Measurements from ENCODE around the gene LRAT. TPM values are rescaled to one million over a fixed set of nuclear protein-coding genes. Genes with fewer than 3 reads are reported as not detected.
"Not testable (repeated sequence)": the region's sequence is repeated elsewhere in the genome, so short reads cannot be mapped to it uniquely, and the experiment has no call there.

LRAT gene
- total RNA-seq, result not detected

DNA sequence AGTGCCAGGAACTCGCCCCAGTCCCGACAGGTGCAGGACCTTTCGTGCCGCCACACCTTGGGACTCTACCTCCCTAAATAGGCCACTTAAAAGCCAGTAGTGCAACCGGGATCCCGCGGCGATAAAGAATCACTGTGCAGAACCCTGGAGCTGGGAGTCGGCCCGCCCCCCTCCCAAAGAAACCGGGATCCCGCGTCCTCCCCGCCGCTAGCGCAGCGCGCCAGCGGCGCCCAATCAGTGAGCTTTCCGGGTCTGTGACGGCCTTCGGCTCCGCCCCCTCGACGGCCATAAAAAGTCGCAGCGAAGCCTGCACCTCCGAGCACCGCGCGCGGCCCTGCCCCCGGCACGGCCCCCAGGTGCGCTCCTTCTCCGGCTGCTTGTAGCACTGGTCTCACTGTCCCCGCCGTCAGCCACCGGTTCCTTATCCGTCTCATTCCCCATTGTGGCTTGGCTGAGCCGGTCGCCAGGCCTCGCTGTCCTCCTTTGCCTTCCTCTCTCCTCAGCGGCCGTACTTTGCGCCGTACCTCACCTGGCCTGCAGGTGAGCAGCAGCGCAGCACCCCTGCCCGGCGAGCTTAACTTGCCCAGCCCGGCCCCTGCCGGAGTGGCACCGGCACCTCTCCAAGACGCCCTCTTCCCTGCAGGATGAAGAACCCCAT lies at the start of gene LRAT:
LRAT (plus strand) TSS at position 318 of the 658 bp plus-strand sequence; CDS start at position 645, 327 bp downstream.
- DNase-seq (ENCODE audit: low spot score in 2 of 2) (peak in 1 of 2 donors; percentile 58), ATAC-seq (peak; percentile 80 to 94)
- H3K9me3 Mint-ChIP-seq, result no peaks in the 10 kb centered on the region
- peaks cover 0 to 12% of the 10 kb centered on the region in 2 donors for H3K36me3 Mint-ChIP-seq
- H3K27ac Mint-ChIP-seq, result no peak within 1 kb of the TSS

- H3K27ac Mint-ChIP-seq, result no peak overlapping the region
- DNase-seq (ENCODE audit: low spot score in 2 of 2) (no peak), ATAC-seq (no peak)
- H3K36me3 Mint-ChIP-seq, result no peaks in the 10 kb centered on the region
- H3K9me3 Mint-ChIP-seq, result peaks cover 0 to 4% of the 10 kb centered on the region in 2 donors
These were observed 35.9 kb upstream of the LRAT start for GRCh38 chr4:154707877-154708276.

- Mint-ChIP-seq H3K27ac (no peak overlapping the region), H3K9me3 (no peaks in the 10 kb centered on the region)
- no peak for ATAC-seq
These were observed 34.2 kb upstream of the LRAT start for GRCh38 chr4:154709550-154709949.

DNA sequence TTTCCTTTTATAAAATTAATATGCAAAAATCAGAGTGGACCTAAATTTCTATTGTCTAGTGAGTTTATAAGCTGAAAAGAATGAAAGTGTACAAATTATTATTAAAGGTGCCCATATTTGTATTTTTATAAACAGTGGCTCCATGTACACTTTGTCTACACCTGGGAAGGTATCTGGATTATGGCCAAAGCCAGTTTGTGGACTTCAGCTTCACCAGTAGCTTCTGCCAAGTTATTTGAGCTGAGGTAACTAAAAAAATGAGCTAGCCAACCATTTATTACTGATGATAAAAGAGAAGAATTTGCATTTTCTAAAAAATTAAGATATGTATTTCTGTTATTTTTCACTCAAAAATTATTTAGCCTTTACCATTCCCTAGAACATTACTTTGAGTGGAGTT lies 32.3 kb upstream of the LRAT start:
- DNase-seq (ENCODE audit: low spot score in 2 of 2), result no peak
- ATAC-seq, result no peak
- Mint-ChIP-seq H3K36me3 (no peaks in the 10 kb centered on the region), H3K9me3 (no peaks in the 10 kb centered on the region), H3K27ac (no peak overlapping the region)

More at GRCh38 chr4:154709550-154709949, 34.2 kb upstream of the LRAT start:
- no peak for DNase-seq (ENCODE audit: low spot score in 2 of 2)
- H3K36me3 Mint-ChIP-seq, result no peaks in the 10 kb centered on the region

GRCh38 chr4:154714339-154715040 lies 29.3 kb upstream of the LRAT start:
- ATAC-seq, result no peak
- no peak for DNase-seq (ENCODE audit: low spot score in 2 of 2)
- Mint-ChIP-seq H3K36me3 (no peaks in the 10 kb centered on the region), H3K9me3 (no peaks in the 10 kb centered on the region), H3K27ac (no peak overlapping the region)

GRCh38 chr4:154719087-154719486 lies 24.7 kb upstream of the LRAT start:
- ATAC-seq (no peak), DNase-seq (ENCODE audit: low spot score in 2 of 2) (no peak)
- H3K9me3 Mint-ChIP-seq, result no peaks in the 10 kb centered on the region
- H3K27ac Mint-ChIP-seq, result no peak overlapping the region
- H3K36me3 Mint-ChIP-seq, result no peaks in the 10 kb centered on the region

GRCh38 chr4:154720123-154720522 lies 23.7 kb upstream of the LRAT start:
- H3K27ac Mint-ChIP-seq, result no peak overlapping the region
- H3K36me3 Mint-ChIP-seq, result no peaks in the 10 kb centered on the region
- DNase-seq (ENCODE audit: low spot score in 2 of 2), result no peak
- H3K9me3 Mint-ChIP-seq, result no peaks in the 10 kb centered on the region
- peak in 1 of 2 donors; percentile 98 for ATAC-seq

- Mint-ChIP-seq H3K9me3 (no peaks in the 10 kb centered on the region), H3K36me3 (no peaks in the 10 kb centered on the region), H3K27ac (peak overlapping the region in 1 of 2 donors; percentile 37)
- ATAC-seq, result no peak
- no peak for DNase-seq (ENCODE audit: low spot score in 2 of 2)
These were observed 23.1 kb upstream of the LRAT start for GRCh38 chr4:154720618-154721267.

DNA sequence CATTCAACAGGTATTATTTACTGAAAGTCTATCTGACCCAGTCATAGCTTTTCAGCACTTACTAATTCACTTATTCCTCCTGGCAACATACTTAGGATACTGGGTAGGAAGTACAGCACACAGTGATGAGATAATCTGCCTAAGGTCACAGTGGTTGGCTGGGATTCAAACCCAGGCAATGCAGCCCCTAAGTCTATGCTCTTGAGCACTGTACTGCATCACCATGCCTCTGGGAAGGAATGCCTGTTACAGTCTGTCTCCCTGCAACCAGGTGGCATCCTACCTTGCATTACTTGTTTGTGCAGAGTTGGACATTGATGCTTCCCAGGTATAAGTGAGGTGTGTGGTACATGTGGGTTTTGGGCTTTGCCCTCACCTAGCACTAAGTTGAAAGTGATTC lies 21.5 kb upstream of the LRAT start:
- H3K36me3 Mint-ChIP-seq, result no peaks in the 10 kb centered on the region
- H3K9me3 Mint-ChIP-seq, result no peaks in the 10 kb centered on the region
- no peak overlapping the region for H3K27ac Mint-ChIP-seq
- no peak for ATAC-seq
- no peak for DNase-seq (ENCODE audit: low spot score in 2 of 2)

- not testable (repeated sequence) for H3K9me3 Mint-ChIP-seq; DNase-seq (ENCODE audit: low spot score in 2 of 2); H3K36me3 Mint-ChIP-seq; H3K27ac Mint-ChIP-seq; ATAC-seq
These were observed 20.2 kb upstream of the LRAT start for GRCh38 chr4:154723601-154724000.

DNA sequence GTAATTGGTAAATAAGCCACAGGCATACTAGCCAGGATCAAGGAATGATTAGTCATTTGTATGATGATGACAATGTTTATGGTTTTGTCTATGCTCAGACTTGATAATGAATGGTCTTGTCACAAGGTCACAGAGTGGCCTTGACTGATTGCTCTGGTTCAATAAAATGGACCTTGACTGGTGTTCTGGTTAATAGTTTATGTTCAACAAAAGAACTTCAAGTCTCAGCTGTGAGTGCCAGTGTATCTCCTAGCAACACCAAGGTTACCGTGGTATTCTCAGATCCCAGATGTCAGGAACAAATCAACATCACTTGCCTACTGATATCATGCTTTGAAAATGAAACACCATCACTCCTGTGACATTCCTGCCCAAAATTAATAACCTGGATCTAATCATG lies 16.3 kb upstream of the LRAT start:
- no peak for ATAC-seq
- no peaks in the 10 kb centered on the region for H3K36me3 Mint-ChIP-seq

DNA sequence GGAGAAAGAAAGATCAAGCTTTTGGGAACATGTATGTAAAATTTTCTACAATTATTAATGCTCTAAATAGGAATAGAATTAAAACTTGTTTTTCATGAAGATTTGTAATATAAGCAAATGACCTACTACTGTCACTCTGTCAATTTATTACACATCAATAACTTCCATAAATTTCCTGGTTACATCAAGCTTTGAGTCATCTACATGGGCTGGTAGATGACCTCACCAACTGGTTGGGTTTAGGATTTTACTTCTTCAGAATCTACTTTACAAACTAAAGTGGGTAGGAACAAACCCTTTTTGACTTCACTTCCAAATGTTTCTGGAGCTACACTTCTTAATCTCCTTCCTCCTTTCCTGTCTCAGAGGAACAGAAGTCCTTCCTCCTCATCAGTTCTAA lies 12.0 kb upstream of the LRAT start:
- H3K27ac Mint-ChIP-seq, result no peak overlapping the region
- H3K36me3 Mint-ChIP-seq, result peaks cover 0 to 4% of the 10 kb centered on the region in 2 donors

More for the DNA sequence above, 16.3 kb upstream of the LRAT start:
- H3K27ac Mint-ChIP-seq, result no peak overlapping the region
- DNase-seq (ENCODE audit: low spot score in 2 of 2), result no peak
- peaks cover 0 to under 1% of the 10 kb centered on the region in 2 donors for H3K9me3 Mint-ChIP-seq

GRCh38 chr4:154732669-154733068 lies 11.1 kb upstream of the LRAT start:
- Mint-ChIP-seq H3K9me3 (peaks cover 0 to 7% of the 10 kb centered on the region in 2 donors), H3K27ac (no peak overlapping the region), H3K36me3 (peaks cover 0 to 4% of the 10 kb centered on the region in 2 donors)

More for the DNA sequence above, 12.0 kb upstream of the LRAT start:
- DNase-seq (ENCODE audit: low spot score in 2 of 2), result no peak
- H3K9me3 Mint-ChIP-seq, result peaks cover 0 to 7% of the 10 kb centered on the region in 2 donors
- no peak for ATAC-seq

DNA sequence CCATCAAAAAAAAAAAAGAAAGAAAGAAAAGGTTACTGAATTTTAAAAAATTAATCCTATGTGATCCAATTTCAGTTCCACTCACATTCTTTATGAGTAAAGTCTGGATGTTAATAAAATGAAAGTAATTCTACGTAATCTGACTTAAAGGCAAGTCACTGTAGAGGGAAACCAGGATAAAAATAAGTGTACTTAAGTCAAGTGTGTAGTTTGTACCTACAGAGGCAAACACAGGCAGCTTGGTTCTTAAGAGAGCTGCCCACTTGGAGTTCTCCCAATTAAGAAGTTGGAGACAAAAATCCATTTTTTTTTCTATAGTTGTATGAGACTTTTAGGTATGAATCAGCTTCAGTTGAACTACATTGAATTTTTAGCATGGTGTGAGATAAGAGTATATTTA lies 7.0 kb upstream of the LRAT start:
- Mint-ChIP-seq H3K27ac (no peak overlapping the region), H3K9me3 (peaks cover 0 to 7% of the 10 kb centered on the region in 2 donors), H3K36me3 (peaks cover 0 to 4% of the 10 kb centered on the region in 2 donors)
- ATAC-seq, result no peak
- no peak for DNase-seq (ENCODE audit: low spot score in 2 of 2)

More at GRCh38 chr4:154732669-154733068, 11.1 kb upstream of the LRAT start:
- no peak for ATAC-seq
- DNase-seq (ENCODE audit: low spot score in 2 of 2), result no peak

- peaks cover 0 to 2% of the 10 kb centered on the region in 2 donors for H3K36me3 Mint-ChIP-seq
- ATAC-seq (peak in 1 of 2 donors; percentile 53), DNase-seq (ENCODE audit: low spot score in 2 of 2) (no peak)
- H3K27ac Mint-ChIP-seq, result no peak overlapping the region
- H3K9me3 Mint-ChIP-seq, result no peaks in the 10 kb centered on the region
These were observed 5.4 kb upstream of the LRAT start for GRCh38 chr4:154738426-154738825.

DNA sequence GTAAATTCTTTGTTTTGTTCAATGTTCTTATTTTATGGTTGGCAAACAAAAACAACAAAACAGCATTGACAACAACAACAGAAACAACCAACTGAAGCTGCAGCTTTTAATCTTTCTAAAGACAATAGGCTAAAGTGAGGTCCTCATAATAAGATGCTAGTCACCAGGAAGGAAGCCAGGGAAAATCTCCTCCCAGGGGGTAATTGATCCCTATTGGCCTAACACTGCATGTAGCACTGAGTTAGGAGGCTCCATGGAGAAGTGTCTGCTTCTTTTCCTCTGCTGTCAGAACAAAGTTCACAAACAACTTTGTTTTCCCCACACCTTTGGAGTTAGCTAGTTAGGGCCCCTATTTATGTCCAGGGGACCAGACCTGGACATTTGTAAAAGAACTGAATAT lies 4.7 kb upstream of the LRAT start:
- DNase-seq (ENCODE audit: low spot score in 2 of 2) (no peak), ATAC-seq (no peak)
- no peaks in the 10 kb centered on the region for H3K9me3 Mint-ChIP-seq
- H3K27ac Mint-ChIP-seq, result no peak overlapping the region
- peaks cover 0 to 8% of the 10 kb centered on the region in 2 donors for H3K36me3 Mint-ChIP-seq

GRCh38 chr4:154740462-154740861 lies 3.3 kb upstream of the LRAT start:
- H3K9me3 Mint-ChIP-seq, result no peaks in the 10 kb centered on the region
- ATAC-seq (no peak), DNase-seq (ENCODE audit: low spot score in 2 of 2) (no peak)
- H3K27ac Mint-ChIP-seq, result no peak overlapping the region
- peaks cover 0 to 12% of the 10 kb centered on the region in 2 donors for H3K36me3 Mint-ChIP-seq

Measured in activated naive CD4-positive, alpha-beta T cell treated with anti-CD3 and anti-CD28 coated beads, Interleukin-2, amount 50 U/mL, for 72 hours (primary cell).